Gastrocnemius medialis (tissue), 4 donors: ENCODE results near the gene G6PD. TPM values are rescaled to one million over a fixed set of nuclear protein-coding genes. Genes with fewer than 3 reads are reported as not detected.
"Not testable (repeated sequence)": the region's sequence is repeated elsewhere in the genome, so short reads cannot be mapped to it uniquely, and the experiment has no call there.

Source experiments
- ATAC-seq, 2 donors: fragments of 150-250 bp; one replicate each; pipeline ENCODE4 v1.9.1; 2016
- DNase-seq, 2 donors: peaks; one replicate each; pipeline ENCODE4 v3.0.0-alpha.2; 2019
- H3K27ac ChIP-seq, 4 donors: fragments of 200-600 bp; sonication (generic); 1 replicate in 1 of 4; 2 replicates in 3 of 4; pipeline ENCODE4 v1.5.1; 2016 to 2018; ENCODE audit warnings: mild to moderate bottlenecking in 2 of 4, moderate library complexity in 1 of 4
- H3K27me3 ChIP-seq, 3 donors: fragments of 200-600 bp; sonication (generic) in 2 of 3; 1 replicate in 1 of 3; 2 replicates in 2 of 3; pipeline versions ENCODE4 v1.5.1 to v1.6.0; 2016 to 2019; ENCODE audit warnings: mild to moderate bottlenecking in 1 of 3, moderate library complexity in 1 of 3
- H3K36me3 ChIP-seq, 2 donors: fragments of 200-600 bp; sonication (generic) in 1 of 2; one replicate each; pipeline ENCODE4 v1.5.1; 2017 to 2018
- H3K4me1 ChIP-seq, 2 donors: fragments of 200-600 bp; sonication (generic) in 1 of 2; one replicate each; pipeline ENCODE4 v1.5.1; 2016 to 2017; ENCODE audit warnings: mild to moderate bottlenecking in 2 of 2
- H3K4me3 ChIP-seq, 4 donors: fragments of 200-600 bp; sonication (generic) in 3 of 4; 1 replicate in 1 of 4; 2 replicates in 3 of 4; pipeline ENCODE4 v1.5.1; 2016 to 2019; ENCODE audit warnings: mild to moderate bottlenecking in 2 of 4
- H3K9me3 ChIP-seq, 3 donors: fragments of 200-600 bp; sonication (generic) in 2 of 3; 1 replicate in 1 of 3; 2 replicates in 2 of 3; pipeline ENCODE4 v1.5.1; 2016 to 2019
- POLR2A ChIP-seq, 2 donors: fragments of 450-650 bp; IDR thresholded peaks; one replicate each; pipeline ENCODE4 v1.6.1; 2017; ENCODE audit warnings: antibody characterized with exemption in 2 of 2, mild to moderate bottlenecking in 2 of 2, moderate library complexity in 2 of 2
- in situ Hi-C, 4 donors: fragments of 200-750 bp; cut with MboI; loops; one replicate each; pipeline versions ENCODE4 v1.15.0 to v1.8.0; 2017; ENCODE audit warnings: low sequenced_read_pairs in 4 of 4
- intact Hi-C: fragments of 100-400 bp; cut with DNase I; formaldehyde crosslinking; loops from one replicate; pipeline ENCODE4 v1.15.1; 2023; ENCODE audit warnings: low total_unique reads
- total RNA-seq, 4 donors: library from RNA; depleted of rRNA; stranded (reverse); fragments of >200 nt; gene quantifications; one replicate each; pipeline versions ENCODE4 v1.1.0 to v1.2.3, GENCODE V29; 2016
- TF ChIP-seq, protein P1 (sequence below), 5 experiments: fragments of 450-650 bp in 3 of 5; fragments of 200-600 bp in 2 of 5; sonication (generic) in 2 of 5; IDR thresholded peaks in 4 of 5; conservative IDR thresholded peaks in 1 of 5; 1 replicate in 4 of 5; 2 replicates in 1 of 5; pipeline ENCODE4 v1.5.1; 2016 to 2019; ENCODE audit warnings: antibody characterized with exemption in 5 of 5, mild to moderate bottlenecking in 3 of 5, moderate library complexity in 3 of 5

G6PD gene
- total RNA-seq, 4 donors from 2014 or later: 1.5 to 23.9 (median 7.6) TPM

DNA sequence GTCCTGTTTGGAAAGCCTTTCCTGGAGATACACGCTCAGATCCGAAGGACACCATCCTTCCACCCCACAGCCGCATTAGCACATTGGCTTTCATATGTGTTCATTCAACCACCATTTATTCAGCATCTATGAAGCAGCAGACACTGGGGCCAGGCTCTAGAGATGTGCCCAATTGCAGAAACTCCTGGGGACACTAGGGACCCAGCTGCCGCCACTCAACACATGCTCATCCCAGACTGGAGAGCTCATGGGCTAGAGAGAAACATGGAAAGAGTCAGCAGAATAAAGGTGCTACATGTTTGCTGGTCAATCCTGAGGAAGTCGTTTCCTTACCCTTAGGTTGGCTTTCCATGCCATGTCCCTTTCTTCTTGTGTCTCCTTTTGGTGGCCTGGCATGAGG is 45.9 kb upstream of the G6PD start:
- in situ Hi-C loops: no loop called here
- Histone ChIP-seq H3K27ac (no peak overlapping the region), H3K27me3 (no peaks in the 10 kb centered on the region), H3K36me3 (no peaks in the 10 kb centered on the region), H3K4me1 (no peaks in the 10 kb centered on the region), H3K4me3 (no peak overlapping the region), H3K9me3 (peaks cover 0 to 3% (median 0%) of the 10 kb centered on the region in 3 donors)
- ATAC-seq (no peak), DNase-seq (no peak)
- TF ChIP-seq, protein P1, sequence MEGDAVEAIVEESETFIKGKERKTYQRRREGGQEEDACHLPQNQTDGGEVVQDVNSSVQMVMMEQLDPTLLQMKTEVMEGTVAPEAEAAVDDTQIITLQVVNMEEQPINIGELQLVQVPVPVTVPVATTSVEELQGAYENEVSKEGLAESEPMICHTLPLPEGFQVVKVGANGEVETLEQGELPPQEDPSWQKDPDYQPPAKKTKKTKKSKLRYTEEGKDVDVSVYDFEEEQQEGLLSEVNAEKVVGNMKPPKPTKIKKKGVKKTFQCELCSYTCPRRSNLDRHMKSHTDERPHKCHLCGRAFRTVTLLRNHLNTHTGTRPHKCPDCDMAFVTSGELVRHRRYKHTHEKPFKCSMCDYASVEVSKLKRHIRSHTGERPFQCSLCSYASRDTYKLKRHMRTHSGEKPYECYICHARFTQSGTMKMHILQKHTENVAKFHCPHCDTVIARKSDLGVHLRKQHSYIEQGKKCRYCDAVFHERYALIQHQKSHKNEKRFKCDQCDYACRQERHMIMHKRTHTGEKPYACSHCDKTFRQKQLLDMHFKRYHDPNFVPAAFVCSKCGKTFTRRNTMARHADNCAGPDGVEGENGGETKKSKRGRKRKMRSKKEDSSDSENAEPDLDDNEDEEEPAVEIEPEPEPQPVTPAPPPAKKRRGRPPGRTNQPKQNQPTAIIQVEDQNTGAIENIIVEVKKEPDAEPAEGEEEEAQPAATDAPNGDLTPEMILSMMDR (IDR thresholded peaks at IDR 0.05 in 4 of 5, conservative IDR thresholded peaks at IDR 0.05 in 1 of 5): no peak
- no peak for TF ChIP-seq POLR2A (IDR thresholded peaks at IDR 0.05)
- intact Hi-C loops: no loop called here

DNA sequence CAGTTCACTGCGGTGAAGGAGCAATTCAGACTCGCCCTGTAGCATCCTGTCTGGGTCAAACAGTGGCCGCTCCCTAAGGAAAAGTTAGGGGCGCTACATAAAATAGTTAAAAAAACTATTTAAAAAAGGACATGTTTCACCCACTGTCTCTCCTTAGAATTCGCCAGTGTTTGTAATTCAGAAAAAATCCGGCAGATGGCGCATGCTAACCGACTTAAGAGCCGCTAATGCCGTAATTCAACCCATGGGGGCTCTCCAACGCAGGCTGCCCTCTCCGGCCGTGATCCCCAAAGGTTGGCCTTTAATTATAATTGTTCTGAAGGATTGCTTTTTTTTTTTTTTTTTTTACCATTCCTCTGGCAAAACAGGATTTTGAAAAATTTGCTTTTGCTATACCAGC is 43.8 kb upstream of the G6PD start:
- H3K9me3 ChIP-seq, H3K4me3 ChIP-seq, intact Hi-C loops, in situ Hi-C loops, H3K27ac ChIP-seq, H3K4me1 ChIP-seq, DNase-seq, H3K36me3 ChIP-seq, ATAC-seq, H3K27me3 ChIP-seq: not testable (repeated sequence)

DNA sequence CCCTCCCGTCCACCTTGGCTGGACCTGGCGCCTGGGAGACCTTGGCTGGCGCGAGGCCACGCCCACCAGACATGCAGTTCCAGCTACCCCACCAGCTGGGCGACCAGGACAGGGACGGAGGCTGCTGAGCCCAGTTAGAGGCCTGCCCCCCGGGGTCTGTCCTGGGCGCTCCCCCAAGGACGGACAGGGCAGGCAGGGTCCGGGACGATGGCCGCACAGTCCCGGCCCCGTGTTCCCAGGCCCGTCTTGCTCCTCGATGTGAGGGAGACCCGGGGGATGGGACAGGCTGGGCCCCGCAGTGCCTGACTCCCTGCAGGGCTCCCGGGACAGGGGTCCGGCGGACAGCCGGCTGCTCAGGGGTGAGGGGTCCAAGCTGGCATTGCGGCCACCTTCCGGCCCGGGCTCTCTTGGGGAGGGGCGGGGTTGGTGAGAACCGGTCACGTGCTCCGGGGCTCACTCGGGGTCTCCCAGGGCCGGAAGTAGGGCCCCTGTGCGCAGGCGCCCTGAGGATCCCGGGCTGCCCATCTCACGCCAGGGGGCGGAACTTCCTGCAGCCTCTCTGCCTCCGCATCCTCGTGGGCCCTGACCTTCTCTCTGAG is 38.0 kb upstream of the G6PD start, which contains the start of gene CTAG1A:
TSS of gene CTAG1A (plus strand) at position 549 of the 599 bp plus-strand sequence. CDS start 74 bp downstream, outside the sequence.
- H3K4me3 ChIP-seq, H3K9me3 ChIP-seq, H3K36me3 ChIP-seq, H3K27me3 ChIP-seq, ATAC-seq, H3K4me1 ChIP-seq, H3K27ac ChIP-seq, in situ Hi-C loops, intact Hi-C loops, DNase-seq: not testable (repeated sequence)

DNA sequence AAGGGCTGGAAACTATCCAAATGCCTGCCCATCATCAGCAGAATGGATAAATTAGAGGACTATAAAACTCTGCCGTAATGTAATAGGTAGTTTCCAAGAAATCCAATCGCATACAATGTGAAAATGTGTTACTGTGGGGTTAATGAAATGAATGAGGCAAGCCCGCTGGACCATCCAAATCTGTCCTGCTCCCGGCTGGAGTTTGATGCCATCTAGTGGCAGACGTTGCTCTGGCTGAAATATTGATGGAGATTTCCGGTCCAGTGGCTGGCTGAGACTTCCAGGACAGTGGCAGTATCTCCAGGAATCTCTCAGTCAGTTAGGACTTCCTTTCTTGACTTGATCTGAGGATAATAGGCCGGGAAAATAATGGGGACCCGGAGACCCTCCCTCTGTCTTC is 36.3 kb upstream of the G6PD start:
- H3K4me1 ChIP-seq, ATAC-seq, H3K27ac ChIP-seq, H3K4me3 ChIP-seq, H3K27me3 ChIP-seq, intact Hi-C loops, in situ Hi-C loops, DNase-seq, H3K36me3 ChIP-seq, H3K9me3 ChIP-seq: not testable (repeated sequence)

DNA sequence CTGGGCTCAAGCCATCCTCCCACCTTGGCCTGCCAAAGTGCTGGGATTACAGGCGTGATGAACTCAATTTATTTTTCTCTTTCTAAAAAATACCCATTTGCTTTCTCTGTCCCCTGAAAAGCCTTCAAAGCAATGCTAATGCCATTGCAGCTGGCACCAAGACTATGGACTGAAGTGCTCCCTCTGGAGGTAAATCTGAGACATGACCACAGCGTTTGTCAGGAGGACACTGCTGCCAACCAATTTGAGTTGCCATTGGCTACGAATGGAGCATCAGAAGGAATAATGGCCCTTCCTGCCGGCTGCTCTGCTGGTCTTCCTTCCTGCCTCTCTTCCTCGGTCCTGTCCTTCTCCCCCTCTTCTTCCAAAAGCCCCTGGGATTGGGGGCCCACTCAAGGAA is 28.4 kb upstream of the G6PD start:
- H3K4me3 ChIP-seq, H3K27ac ChIP-seq, H3K4me1 ChIP-seq, intact Hi-C loops, H3K36me3 ChIP-seq, ATAC-seq, H3K27me3 ChIP-seq, H3K9me3 ChIP-seq, DNase-seq, in situ Hi-C loops: not testable (repeated sequence)

DNA sequence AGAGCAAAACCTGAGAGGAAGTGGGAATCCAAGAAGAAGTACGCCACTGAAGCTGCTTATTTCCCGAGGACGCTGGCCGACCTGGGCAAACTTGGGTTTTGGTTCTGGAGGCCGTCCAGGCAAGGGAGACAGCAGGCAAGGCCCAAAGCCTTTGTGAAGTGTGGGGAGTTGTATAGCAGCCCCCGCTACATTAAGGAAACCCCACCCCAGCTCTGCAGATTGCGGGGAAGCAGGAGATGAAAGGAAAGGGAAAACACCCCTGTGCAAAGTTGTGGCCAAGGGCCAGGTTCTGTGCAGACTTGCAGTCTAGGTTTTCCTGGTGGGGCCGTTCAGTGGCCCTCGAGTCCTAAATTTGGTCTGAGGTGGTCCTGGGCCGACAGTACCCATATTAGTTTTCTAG is 26.4 kb upstream of the G6PD start:
- ATAC-seq, H3K27ac ChIP-seq, H3K4me3 ChIP-seq, H3K4me1 ChIP-seq, intact Hi-C loops, H3K9me3 ChIP-seq, H3K27me3 ChIP-seq, in situ Hi-C loops, H3K36me3 ChIP-seq, DNase-seq: not testable (repeated sequence)

DNA sequence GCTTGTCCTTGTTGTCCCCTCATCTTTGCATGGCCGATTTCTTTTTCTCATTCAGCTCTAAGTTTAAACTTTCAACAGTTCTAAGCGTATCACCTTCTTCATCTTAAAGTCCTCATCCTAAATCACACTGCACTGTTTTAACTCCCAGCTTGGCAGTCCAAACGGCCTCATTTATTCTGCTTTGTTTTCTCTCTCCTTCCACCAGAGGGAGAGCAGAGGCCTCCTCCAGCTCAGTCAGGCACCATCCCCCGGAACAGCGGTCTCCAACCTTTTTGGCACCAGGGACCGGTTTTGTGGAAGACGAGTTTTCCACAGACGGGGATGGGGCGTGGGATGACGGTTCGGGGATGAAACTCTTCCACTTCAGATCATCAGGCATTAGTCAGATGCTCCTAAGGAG is 23.7 kb upstream of the G6PD start:
- H3K27ac ChIP-seq, ATAC-seq, intact Hi-C loops, H3K4me1 ChIP-seq, H3K4me3 ChIP-seq, H3K27me3 ChIP-seq, H3K9me3 ChIP-seq, DNase-seq, in situ Hi-C loops, H3K36me3 ChIP-seq: not testable (repeated sequence)

DNA sequence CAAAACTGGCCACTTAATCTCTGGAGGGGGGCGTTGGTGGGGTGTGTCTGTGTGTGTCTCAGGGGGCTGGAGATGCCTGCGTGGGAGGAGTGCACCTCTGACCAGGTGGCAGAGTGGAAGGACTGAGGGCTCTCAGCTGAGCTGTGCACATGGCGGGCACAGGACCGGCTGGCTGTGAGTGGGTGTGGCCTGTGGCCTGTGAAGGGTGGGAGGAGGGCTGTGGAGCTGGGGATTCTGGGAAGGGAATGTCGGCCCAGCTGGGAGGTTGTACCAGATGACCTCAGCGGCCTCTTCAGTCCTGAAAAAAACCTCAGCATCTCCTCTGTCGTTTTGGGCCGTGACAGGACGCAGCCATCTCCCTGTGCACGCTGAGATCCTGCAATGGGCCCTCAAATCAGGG is 15.6 kb upstream of the G6PD start:
- ATAC-seq, H3K27me3 ChIP-seq, H3K36me3 ChIP-seq, H3K4me3 ChIP-seq, H3K27ac ChIP-seq, DNase-seq, H3K4me1 ChIP-seq, in situ Hi-C loops, intact Hi-C loops, H3K9me3 ChIP-seq: not testable (repeated sequence)

DNA sequence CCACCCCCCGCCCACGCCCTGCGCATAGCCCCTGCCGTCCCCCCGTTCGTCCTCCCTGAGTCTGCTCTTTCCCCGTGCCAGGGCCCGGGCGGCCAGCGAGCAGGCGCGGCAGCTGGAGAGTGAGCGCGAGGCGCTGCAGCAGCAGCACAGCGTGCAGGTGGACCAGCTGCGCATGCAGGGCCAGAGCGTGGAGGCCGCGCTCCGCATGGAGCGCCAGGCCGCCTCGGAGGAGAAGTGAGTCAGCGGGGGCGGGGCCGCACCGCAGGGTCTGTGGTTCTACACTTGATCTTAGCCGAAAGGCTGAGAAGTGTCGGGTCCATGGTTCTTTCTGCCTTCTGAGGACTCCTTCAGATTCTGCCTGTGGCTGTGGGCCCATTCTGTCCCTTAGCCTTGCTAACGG is 13.7 kb upstream of the G6PD start:
- DNase-seq, H3K36me3 ChIP-seq, intact Hi-C loops, H3K4me3 ChIP-seq, H3K9me3 ChIP-seq, ATAC-seq, in situ Hi-C loops, H3K4me1 ChIP-seq, H3K27ac ChIP-seq, H3K27me3 ChIP-seq: not testable (repeated sequence)

DNA sequence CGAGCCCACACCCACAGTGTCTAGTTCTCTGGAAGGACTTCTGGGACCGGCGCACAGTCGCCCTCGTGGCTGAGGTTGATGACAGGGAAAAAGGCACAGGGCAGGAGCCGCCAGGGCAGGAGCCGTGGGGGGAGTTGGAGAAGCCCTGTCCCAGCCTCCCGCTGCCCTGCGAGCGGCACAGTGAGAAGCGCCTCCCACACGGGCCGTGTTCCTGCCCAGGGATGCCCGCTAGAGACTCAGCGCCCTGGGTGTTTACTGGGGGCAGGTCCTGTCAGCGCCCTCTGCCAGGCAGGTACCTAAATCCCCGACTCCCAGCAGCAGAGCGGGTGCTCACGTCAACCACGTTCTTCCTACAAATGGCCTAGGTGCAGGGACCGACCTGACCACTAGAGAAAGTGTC is 12.2 kb upstream of the G6PD start:
- H3K27me3 ChIP-seq, H3K4me3 ChIP-seq, DNase-seq, H3K36me3 ChIP-seq, intact Hi-C loops, H3K9me3 ChIP-seq, H3K27ac ChIP-seq, ATAC-seq, in situ Hi-C loops, H3K4me1 ChIP-seq: not testable (repeated sequence)

DNA sequence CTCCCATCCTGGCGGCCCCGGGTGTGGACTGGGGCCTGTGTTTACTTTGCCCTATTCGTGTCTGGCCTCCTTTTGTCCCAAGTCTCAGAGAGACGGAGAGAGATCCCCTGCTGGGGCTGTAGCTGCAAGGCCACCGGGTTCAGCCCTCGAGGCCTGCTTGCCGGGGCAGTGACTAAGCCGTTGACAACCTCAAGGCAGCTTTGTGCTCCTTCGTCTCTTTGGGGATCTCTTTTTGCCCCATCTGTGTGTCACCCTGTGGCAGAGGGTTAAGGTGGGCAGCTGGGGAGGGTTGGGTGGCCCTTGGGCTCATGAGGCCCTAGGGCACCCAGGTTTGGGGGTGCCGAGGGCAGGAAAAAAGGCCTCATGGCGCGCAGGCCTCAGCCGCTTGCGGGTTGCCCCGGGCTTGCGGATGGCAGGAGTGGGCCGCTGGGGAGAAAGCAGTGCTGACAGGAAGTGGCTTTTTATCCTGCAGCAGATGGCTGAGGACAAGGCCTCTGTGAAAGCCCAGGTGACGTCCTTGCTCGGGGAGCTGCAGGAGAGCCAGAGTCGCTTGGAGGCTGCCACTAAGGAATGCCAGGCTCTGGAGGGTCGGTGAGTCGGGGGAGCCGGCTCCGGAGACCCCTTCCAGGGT is 11.5 kb upstream of the G6PD start:
- in situ Hi-C loops, H3K27ac ChIP-seq, H3K9me3 ChIP-seq, H3K4me1 ChIP-seq, DNase-seq, H3K27me3 ChIP-seq, intact Hi-C loops, ATAC-seq, H3K36me3 ChIP-seq, H3K4me3 ChIP-seq: not testable (repeated sequence)
